NCI-H1417 treated with DMSO at 0.1 percent for 48 hours (cell line): ENCODE data around the gene UBE2A.

ENCODE experiments used
- DNase-seq: peaks from one replicate; lab custom pipeline; 2025; lab: John Stamatoyannopoulos, UW

UBE2A gene

DNA sequence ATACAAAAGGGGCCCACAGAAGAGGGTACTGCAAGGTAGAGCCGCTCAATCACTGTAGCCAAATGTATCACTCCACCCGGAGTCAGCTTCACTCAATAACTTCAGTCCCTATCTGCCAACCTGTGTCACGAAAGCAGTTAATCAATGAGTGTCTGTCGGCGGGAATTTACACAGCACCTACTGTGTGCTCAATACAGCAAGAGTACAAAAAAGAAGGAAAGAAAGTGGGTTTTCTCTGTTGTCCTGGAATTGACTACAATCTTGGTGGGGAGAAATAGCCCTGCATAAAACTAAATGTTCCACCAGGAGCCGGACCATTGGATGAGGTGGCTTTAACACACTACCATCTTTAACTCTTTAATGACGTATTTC is 32.6 kb downstream of the UBE2A start:
- DNase-seq: no peak

DNA sequence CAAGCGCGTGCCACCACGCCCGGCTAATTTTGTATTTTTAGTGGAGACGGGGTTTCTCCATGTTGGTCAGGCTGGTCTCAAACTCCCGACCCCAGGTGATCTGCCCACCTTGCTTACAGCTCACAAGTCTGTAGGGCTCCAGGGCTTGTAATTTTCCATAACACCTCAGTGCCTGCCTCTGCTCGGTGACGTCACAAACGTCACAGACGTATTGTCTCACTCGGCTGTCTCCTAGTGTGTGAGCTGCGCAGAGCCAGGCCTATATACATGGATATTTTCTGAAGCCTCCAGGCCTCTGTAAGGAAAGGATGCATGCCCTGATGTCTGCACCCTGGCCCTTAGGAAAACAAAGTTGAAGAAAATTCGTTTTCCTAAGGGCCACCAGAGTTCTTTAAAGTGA is 40.4 kb downstream of the UBE2A start:
- DNase-seq: no peak

DNA sequence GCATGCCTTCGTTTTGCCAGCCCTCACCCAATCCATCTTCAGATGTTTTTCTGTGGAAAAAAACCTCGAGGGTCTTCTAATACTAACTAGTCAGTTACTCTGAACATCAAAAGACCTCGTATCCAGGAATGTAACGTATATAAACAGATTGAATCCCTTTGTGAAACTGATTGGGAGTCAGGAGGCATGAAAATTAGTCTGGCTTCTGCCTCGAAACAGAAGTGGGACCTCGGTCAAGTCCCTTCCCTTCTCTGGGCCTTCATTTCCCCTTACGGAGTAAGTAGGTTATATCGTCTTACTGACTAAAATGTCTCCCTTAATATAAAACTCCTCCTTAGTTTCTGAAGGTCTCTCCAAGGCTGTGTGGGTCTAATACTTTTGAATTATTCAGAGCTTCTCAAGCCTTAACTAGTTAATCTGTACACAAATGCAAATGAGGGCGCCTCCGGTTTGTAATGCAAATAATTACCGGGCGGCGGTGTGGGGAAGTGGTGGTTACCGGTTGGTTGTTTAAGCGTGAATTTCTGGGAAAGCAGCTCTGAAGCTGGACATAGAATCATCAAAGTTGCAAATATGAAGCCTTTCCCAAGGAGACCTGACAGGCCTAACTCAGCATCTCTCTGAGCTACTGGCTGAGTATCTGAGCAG is 43.3 kb downstream of the UBE2A start:
- DNase-seq: no peak

DNA sequence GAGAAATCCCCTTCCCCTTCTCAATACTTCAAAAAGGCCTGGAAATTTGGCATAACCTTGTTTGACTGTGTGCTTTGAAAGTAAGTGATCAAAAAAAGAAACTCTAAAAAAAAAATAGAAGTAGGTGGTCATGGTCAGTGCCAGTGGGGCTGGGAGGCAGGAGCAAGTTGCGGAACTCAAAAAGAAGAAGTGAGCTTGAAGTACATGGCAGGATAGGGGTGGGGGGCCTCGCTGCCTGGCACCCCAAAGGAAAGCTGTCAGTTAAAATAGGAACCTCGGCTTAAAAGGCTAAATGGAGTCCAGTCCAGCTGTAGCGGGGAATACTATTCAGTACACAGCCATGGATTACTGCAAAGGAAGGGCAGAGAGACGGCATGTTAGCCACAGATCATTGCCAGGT is 44.1 kb downstream of the UBE2A start:
- no peak for DNase-seq

DNA sequence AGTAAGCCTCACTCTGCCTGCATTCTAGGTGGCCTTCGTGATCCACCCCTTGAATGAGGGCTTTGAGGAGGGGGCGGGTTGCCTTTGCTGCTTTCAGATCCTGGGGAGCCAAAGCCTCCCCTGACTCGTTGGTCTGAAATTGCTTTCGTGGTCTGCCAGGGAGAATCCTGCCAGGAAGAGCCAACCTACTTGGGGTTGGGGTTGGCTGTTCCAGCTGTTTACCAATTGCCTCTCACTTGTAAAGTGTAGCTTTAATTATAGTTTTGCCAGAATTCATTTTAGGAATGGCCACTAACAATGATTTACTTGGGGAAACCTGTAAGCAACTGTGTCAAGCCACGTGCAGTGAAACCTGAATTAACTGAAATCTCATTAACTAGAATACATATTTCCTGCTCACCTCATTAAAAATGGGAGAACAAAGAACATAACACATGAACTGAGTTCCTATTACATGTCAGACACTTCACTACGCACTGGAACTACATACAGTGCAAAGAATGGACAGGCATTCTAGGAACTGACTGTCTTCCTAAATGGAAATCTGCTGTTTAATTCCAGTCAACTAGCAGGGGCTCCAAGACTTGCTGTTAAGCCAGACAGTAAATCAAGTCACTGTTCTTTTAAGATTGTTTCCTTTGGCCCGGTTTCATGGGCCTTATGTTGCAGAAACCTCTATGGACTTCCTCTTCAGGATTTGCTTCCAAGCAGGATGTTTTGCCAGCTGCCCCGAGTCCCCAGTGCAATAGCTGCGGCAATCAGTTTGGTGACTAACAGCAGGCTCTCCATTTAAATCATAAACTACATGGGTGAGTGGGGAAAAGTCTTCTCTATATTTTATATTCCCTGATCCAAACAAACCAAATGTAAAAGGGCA is 48.2 kb downstream of the UBE2A start:
- no peak for DNase-seq

DNA sequence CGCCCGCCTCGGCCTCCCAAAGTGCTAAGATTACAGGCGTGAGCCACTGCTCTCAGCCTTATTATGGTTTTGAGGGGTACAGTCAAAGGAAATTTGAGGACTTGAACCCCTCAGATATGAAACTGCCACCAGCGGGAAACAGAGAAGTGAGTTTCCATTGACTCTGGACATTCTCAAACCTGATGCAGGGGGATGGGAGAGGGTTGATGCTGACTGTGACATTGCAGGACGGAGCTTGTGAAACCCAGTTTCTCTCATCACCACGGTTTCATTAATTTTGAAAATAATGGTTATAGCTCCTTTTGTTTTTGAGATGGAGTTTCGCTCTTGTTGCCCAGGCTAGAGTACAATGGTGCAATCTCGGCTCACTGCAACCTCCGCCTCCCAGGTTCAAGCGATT is 50.1 kb downstream of the UBE2A start:
- DNase-seq: no peak

DNA sequence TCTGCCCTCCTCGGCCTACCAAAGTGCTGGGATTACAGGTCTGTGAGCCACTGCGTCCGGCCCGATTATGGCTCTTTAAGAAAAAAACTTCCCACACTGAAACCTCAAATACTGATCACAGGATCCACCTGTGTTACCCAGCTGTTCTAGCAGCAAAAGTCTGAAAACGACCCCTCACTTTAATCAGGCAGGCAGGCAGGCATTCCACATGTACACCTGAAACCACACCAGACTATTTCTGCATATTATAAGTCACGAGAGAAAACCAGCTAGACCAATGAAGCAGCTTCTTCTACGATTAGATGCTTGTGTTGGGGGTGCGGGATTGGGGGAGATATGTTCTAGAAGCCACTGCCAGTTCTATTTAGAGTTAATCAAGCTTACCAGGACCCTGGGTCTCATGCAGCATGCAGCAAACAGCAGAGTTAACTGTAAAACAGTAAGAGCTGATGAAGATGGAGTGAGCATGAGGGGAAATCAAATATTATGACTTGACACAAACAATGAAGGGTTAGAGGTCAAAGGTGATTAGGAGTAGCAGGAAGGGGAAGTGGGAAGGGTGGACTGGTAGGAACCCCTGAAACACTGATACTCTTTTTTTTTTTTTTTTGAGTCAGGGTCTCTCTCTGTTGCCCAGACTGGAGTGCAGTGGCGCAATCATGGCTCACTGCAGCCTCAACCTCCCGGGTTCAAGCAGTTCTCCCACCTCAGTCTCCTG is 50.7 kb downstream of the UBE2A start:
- DNase-seq: no peak

DNA sequence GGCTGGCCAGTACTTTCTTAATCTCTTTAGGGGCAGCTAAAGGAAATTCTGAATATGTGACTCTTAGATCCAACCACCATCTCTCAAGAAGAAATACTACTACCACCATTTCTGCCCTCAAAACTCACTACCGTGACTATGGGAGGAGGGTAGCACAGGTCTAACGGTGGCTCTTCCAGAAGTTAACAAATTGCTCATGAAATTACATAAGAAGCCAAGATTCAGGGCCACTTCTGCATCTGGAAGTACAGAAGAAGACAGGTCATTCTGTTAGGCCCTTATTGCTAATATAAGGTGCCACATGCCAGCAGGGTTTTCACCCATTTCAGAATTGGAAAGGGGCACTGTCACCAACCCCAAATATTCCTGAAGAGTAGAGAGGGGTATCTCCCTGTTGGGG is 51.5 kb downstream of the UBE2A start:
- no peak for DNase-seq
